Pulmonary artery endothelial cell (primary cell): ENCODE data around the gene FARS2. TPM values are rescaled to one million over a fixed set of nuclear protein-coding genes. Genes with fewer than 3 reads are reported as not detected.

Experiments
- DNase-seq: peaks from one replicate; pipeline ENCODE4 v3.0.0-alpha.2; 2011; ENCODE audit warnings: low read depth, low spot score
- total RNA-seq: library from RNA; depleted of rRNA; stranded (reverse); fragments of >200 nt; gene quantifications from 2 replicates; pipeline ENCODE4 v1.2.3, GENCODE V29; 2014

FARS2 gene
- total RNA-seq, 1 donor from 2014 or later, result 33.0 TPM

GRCh38 chr6:5287205-5287965 is 26.1 kb downstream of the FARS2 start:
- DNase-seq, result no peak

GRCh38 chr6:5287966-5288297 is 26.6 kb downstream of the FARS2 start:
- no peak for DNase-seq

DNA sequence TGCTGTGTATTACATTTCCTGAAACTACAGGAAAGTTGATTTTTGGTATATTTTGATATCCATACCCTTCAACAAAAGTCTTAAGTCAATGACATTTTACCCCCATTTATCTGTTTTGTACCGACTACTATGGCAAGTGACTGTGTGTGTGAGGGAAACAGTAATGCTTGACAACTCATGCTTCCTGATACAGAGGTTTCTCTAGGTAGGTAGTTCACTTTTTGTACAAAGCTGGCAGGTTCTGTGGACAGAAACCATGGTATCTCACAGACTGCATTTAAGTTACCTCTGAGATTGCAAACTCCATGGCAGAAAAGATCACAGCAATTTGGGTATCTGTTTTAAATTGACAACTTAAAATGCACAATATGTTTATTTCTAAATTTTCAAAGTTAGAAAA is 28.8 kb downstream of the FARS2 start:
- no peak for DNase-seq

DNA sequence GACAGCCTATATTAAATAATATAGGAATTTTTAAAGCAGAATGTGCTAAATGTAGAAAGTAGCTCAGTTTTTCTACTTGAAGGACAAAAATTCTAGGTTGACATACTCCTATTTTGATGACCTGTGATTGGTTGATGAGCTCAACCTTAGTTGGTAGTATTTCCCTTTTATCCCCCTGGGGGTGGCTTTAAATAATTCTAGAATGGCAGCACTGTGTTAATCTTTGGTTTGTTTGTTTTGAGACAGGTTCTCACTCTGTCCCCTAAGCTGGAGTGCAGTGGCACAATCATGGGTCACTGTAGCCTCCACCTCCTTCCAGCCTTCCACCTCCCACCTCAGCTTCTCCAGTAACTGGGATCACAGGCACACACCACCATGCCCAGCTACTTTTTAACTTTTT is 29.2 kb downstream of the FARS2 start:
- DNase-seq, result no peak

DNA sequence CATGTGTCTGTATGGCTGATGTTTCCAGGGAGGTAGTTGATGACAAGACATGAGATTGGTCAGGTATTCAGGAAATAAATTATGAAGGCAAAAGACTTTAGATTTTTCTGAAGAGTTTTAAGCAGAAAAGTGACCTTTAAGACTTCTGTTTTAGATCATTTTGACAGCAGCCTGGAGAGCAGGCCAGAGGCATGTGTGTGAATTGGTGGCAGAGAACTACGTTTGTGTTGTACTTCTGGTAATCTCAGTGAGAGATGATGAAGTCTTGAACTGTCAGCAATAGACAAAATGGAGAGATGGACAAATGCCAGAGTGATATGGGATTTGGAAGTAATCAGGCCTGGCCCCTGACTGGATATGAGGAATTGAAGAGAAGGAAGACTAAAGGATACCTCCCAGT is 30.8 kb downstream of the FARS2 start:
- no peak for DNase-seq

- no peak for DNase-seq
These were observed 32.4 kb downstream of the FARS2 start for GRCh38 chr6:5293692-5294091.

GRCh38 chr6:5294392-5295211 is 33.3 kb downstream of the FARS2 start:
- DNase-seq, result no peak

- DNase-seq, result no peak
These were observed 34.3 kb downstream of the FARS2 start for GRCh38 chr6:5295623-5296022.

- DNase-seq, result no peak
These were observed 39.0 kb downstream of the FARS2 start for GRCh38 chr6:5300206-5300764.

GRCh38 chr6:5302220-5302946 is 41.1 kb downstream of the FARS2 start:
- no peak for DNase-seq

DNA sequence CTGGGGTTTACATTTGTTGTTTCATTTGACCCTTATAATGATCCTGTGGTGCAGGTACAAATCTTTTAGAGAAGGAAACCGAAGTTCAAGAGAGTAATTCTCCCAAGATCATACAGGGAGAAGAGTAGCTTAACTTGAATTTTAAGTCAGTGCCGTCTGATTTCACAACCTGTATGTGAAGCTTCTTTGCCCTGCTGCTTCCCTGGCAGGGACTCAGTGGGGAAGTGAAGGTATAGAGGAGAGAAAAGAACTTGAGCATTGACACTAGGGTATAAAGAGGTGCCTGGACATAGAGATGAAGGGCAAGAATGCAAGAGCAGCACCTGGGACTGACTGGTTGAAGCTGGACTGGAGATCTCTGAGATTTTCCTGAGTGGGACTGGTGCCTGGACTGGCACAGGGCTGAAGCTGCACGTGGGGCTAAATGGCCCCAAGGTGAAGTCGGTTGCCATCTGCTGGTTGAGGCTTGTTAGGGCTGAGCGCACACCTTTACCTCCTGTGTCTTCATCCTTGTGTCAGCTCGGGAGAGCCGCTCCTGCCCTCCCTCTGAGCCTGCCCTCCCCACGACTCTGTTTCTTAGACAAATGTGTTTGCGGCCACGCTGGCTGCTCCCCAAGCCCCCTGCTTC is 41.8 kb downstream of the FARS2 start:
- no peak for DNase-seq

GRCh38 chr6:5303682-5304081 is 42.4 kb downstream of the FARS2 start:
- DNase-seq, result no peak

DNA sequence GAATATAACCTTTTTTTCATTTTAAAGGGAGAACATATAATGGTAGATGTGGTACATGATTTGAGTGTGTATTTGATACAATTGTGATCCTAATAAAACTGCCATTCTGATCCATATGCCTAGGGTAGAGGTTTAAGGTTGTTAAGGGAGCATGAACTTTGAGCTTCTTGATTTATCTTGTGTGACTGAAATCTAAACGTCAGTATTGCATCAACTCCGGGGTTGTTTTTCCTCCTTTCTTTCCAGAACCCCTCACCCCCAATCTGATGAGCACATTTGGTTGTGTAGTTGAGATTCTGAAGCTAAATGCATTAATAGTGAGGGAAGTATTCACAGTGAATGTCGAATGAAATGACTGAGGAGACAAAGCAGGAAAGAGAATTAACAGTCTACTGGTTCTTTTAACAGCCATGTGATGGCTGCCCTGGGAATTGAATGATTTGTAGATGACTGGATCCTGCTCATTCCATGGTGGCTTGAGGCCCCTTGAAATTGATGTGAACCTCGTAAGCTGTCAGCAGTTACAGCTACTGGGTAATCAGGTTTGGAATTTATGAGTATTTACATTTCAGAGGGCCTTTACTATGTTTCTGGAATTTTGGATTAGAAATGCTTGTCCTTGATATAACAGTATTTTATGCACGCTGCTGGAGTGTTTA is 44.8 kb downstream of the FARS2 start:
- no peak for DNase-seq

DNA sequence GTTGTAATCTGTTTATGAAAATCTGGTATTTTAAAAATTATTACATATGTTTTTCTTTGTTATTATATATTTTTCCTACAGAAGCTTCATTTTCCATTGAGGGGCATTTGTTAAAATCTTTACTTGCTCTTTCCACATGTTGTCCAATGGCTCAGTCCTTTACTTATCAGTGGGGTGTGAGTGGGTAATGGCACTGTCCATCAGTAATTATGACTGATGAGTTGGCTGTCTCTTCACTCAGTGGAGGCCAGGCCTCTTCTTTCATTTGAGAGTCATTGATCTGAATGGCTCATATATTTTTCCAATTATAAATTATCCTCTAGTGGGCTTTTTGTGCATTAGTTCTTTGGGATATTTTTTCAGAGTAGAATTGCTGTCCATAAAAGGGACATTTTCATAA is 45.7 kb downstream of the FARS2 start:
- no peak for DNase-seq

- no peak for DNase-seq
These were observed 46.8 kb downstream of the FARS2 start for GRCh38 chr6:5308066-5308465.

- no peak for DNase-seq
These were observed 53.0 kb downstream of the FARS2 start for GRCh38 chr6:5314191-5314865.

DNA sequence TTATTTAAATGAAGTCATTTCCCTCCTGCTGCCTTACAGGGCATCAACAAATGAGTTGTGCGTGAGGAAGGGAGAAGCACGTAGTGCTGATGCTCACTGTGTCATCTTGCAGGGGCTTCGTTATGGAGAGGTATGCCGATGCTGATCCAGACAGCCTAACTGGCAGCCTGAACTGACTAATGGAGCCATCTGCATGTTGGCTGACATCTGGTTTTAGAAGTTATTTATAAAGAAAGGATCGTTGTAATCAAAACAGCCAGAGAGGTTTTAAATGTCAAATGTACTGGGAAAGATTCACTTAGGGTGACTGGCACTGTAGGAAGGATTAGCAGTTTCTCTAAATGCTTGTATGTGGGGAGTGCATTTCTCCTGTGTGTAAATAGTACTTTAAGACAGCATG is 54.6 kb downstream of the FARS2 start:
- no peak for DNase-seq

DNA sequence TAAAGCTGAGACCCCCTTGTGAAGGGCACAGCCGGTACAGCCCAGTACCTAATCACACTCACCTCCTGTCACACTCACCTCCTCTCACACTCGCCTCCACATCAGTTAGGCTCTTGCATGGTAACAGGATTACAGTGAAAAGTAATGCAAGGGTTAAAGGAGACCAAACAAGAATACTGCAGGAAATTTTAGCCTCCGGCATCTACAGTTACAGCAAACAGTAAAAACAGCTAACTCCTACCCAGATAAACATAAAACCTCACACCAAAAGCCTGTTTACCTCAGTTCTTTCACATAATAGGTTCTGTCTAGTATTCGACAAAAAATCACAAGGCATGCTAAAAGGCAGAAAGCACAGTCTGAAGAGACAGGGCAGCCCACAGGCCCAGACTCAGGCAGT is 55.6 kb downstream of the FARS2 start:
- no peak for DNase-seq

- DNase-seq, result no peak
These were observed 57.4 kb downstream of the FARS2 start for GRCh38 chr6:5318617-5319272.

DNA sequence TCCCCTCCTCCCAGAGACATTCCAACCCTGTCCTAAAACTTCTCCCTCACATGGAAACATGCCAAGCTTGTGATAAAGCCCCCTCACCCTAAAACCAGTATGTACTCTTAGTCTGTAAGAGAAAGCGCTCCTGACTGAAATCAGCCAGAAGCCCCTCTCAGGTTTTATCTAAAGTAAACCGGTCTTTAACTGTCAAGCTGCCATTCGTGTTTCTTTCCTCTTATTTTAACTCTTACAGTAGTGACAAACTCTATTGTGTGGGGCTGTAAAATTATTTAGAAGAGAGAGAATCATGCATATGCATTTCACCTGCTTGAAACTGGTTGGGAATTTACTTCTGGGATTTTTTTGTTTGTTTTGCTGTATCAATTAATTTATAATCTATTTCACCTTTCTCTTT is 62.7 kb downstream of the FARS2 start:
- no peak for DNase-seq
